NB4 (cell line): ENCODE results near the gene NDST1.

Experiments used
- CTCF ChIP-seq: IDR thresholded peaks from one replicate; pipeline ENCODE4 v1.5.1; 2012; ENCODE audit warnings: low read depth, low read length
- MAX ChIP-seq: IDR thresholded peaks from 2 replicates; pipeline ENCODE4 v1.6.1; 2011; ENCODE audit warnings: low read depth, low read length
- MYC ChIP-seq: IDR thresholded peaks from 2 replicates; pipeline ENCODE4 v1.6.1; 2011; ENCODE audit warnings: low read depth, low read length
- POLR2A ChIP-seq: IDR thresholded peaks from 2 replicates; pipeline ENCODE4 v1.6.1; 2011; ENCODE audit warnings: mild to moderate bottlenecking; ENCODE audit not compliant: insufficient read length; ENCODE audit errors: extremely low read depth

GRCh38 chr5:150557509-150557872, 49.6 kb downstream of the NDST1 start:
- TF ChIP-seq CTCF (no peak), MAX (no peak), POLR2A (no peak), MYC (no peak)
